CD4-positive, alpha-beta memory T cell (primary cell): ENCODE measurements around the gene FPR2. TPM values are rescaled to one million over a fixed set of nuclear protein-coding genes. Genes with fewer than 3 reads are reported as not detected.

Experiments
- CTCF ChIA-PET: fragments of 350-600 bp; sonication (Branson Sonifier 250); formaldehyde crosslinking; loops from one replicate; lab custom pipeline; 2021; ENCODE audit warnings: inconsistent platforms; ENCODE audit not compliant: partially characterized antibody; lab: Charles Lee
- POLR2A ChIA-PET: fragments of 350-600 bp; sonication (Branson Sonifier 250); formaldehyde crosslinking; loops from one replicate; lab custom pipeline; 2021; ENCODE audit not compliant: partially characterized antibody; lab: Charles Lee
- DNase-seq, 5 donors: peaks; one replicate each; pipeline versions ENCODE4 v3.0.0 to v3.0.0-alpha.2; 2020 to 2022; ENCODE audit warnings: mixed read lengths in 1 of 5
- H3K27ac ChIP-seq: one replicate; pipeline ENCODE4 v1.7.0; 2013; ENCODE audit warnings: low read depth, low read length
- H3K27me3 ChIP-seq: 2 replicates; pipeline ENCODE4 v1.7.0; 2013; ENCODE audit warnings: mild to moderate bottlenecking, low read length, moderate library complexity; ENCODE audit not compliant: insufficient read depth
- H3K36me3 ChIP-seq: 2 replicates; pipeline ENCODE4 v1.7.0; 2013; ENCODE audit warnings: mild to moderate bottlenecking, low read length, moderate library complexity; ENCODE audit not compliant: insufficient read depth
- H3K4me1 ChIP-seq: 2 replicates; pipeline ENCODE4 v1.7.0; 2013; ENCODE audit warnings: mild to moderate bottlenecking, low read length, moderate library complexity; ENCODE audit not compliant: insufficient read depth
- H3K4me3 ChIP-seq, 2 donors: one replicate each; pipeline ENCODE4 v1.7.0; 2013; ENCODE audit warnings: low read length in 2 of 2, mild to moderate bottlenecking in 1 of 2
- H3K9me3 ChIP-seq, 2 donors: one replicate each; pipeline ENCODE4 v1.7.0; 2013; ENCODE audit warnings: low read length in 2 of 2, control low read depth in 1 of 2; ENCODE audit not compliant: control insufficient read depth in 1 of 2
- H3K27ac Mint-ChIP-seq, 7 donors: one replicate each; pipeline ENCODE4 v1.8.0; 2020 to 2021; ENCODE audit warnings: mixed read lengths in 7 of 7, mild to moderate bottlenecking in 6 of 7, inconsistent platforms in 3 of 7, moderate library complexity in 3 of 7
- H3K27me3 Mint-ChIP-seq, 2 donors: one replicate each; pipeline ENCODE4 v1.8.0; 2020 to 2021; ENCODE audit warnings: mixed read lengths in 2 of 2
- H3K36me3 Mint-ChIP-seq, 2 donors: one replicate each; pipeline ENCODE4 v1.8.0; 2020 to 2021; ENCODE audit warnings: mixed read lengths in 2 of 2, inconsistent platforms in 1 of 2, mild to moderate bottlenecking in 1 of 2
- H3K4me1 Mint-ChIP-seq, 4 donors: one replicate each; pipeline ENCODE4 v1.8.0; 2020 to 2021; ENCODE audit warnings: mixed read lengths in 4 of 4, mild to moderate bottlenecking in 1 of 4
- H3K4me3 Mint-ChIP-seq, 8 donors: one replicate each; pipeline ENCODE4 v1.8.0; 2020 to 2021; ENCODE audit warnings: mixed read lengths in 8 of 8, mild to moderate bottlenecking in 7 of 8, moderate library complexity in 6 of 8, inconsistent platforms in 3 of 8
- H3K9me3 Mint-ChIP-seq, 8 donors: one replicate each; pipeline ENCODE4 v1.8.0; 2020 to 2021; ENCODE audit warnings: mixed read lengths in 8 of 8, mild to moderate bottlenecking in 5 of 8, inconsistent platforms in 3 of 8, moderate library complexity in 1 of 8
- intact Hi-C: fragments of 100-400 bp; cut with micrococcal nuclease; formaldehyde crosslinking; loops from one replicate; pipeline ENCODE4 v1.15.1; 2023
- polyA plus RNA-seq, 2 donors: library from polyadenylated mRNA; unstranded; fragments of 300-500 nt; fragmentation: Illumina TruSeq; gene quantifications; one replicate each; pipeline ENCODE4 v1.2.3, GENCODE V29; 2021
- total RNA-seq, 2 experiments: library from RNA; stranded (reverse); gene quantifications; one replicate each; pipeline ENCODE4 v1.2.3, GENCODE V29; 2021

The FPR2 gene
- total and polyA plus RNA-seq, 4 experiments from 2014 or later: not detected

- Mint-ChIP-seq H3K36me3 (no peaks in the 10 kb centered on the region), H3K9me3 (peaks cover 0 to 13% (median 7%) of the 10 kb centered on the region in 8 donors), H3K27ac (no peak overlapping the region), H3K4me1 (no peaks in the 10 kb centered on the region), H3K4me3 (no peak overlapping the region), H3K27me3 (peaks cover 3% of the 10 kb centered on the region in 2 donors)
- no peak overlapping the region for H3K4me3 ChIP-seq
- intact Hi-C loops: no loop called here
- ChIA-PET POLR2A (no interaction called here), CTCF (no interaction called here)
- H3K27me3 ChIP-seq: no peaks in the 10 kb centered on the region
- H3K4me1 ChIP-seq: no peaks in the 10 kb centered on the region
- no peak for DNase-seq
- H3K9me3 ChIP-seq: no peaks in the 10 kb centered on the region
- H3K36me3 ChIP-seq: no peaks in the 10 kb centered on the region
- H3K27ac ChIP-seq: no peak overlapping the region
Observed at GRCh38 chr19:51754109-51754508, 6.9 kb upstream of the FPR2 start.

GRCh38 chr19:51754770-51755169, 6.2 kb upstream of the FPR2 start:
- Mint-ChIP-seq H3K36me3 (peaks cover 0 to under 1% of the 10 kb centered on the region in 2 donors), H3K4me1 (no peaks in the 10 kb centered on the region), H3K4me3 (no peak overlapping the region), H3K9me3 (peaks cover 2 to 16% (median 8%) of the 10 kb centered on the region in 8 donors), H3K27ac (no peak overlapping the region), H3K27me3 (peaks cover 3 to 5% of the 10 kb centered on the region in 2 donors)
- Histone ChIP-seq H3K36me3 (no peaks in the 10 kb centered on the region), H3K9me3 (no peaks in the 10 kb centered on the region), H3K27ac (no peak overlapping the region), H3K27me3 (no peaks in the 10 kb centered on the region), H3K4me3 (no peak overlapping the region), H3K4me1 (no peaks in the 10 kb centered on the region)
- CTCF ChIA-PET: no interaction called here
- intact Hi-C loops: no loop called here
- no peak for DNase-seq
- POLR2A ChIA-PET: no interaction called here

GRCh38 chr19:51755571-51755970, 5.4 kb upstream of the FPR2 start:
- H3K4me1 Mint-ChIP-seq: no peaks in the 10 kb centered on the region
- no peaks in the 10 kb centered on the region for H3K9me3 ChIP-seq
- H3K36me3 Mint-ChIP-seq: peaks cover 0 to 2% of the 10 kb centered on the region in 2 donors
- peaks cover 3 to 6% of the 10 kb centered on the region in 2 donors for H3K27me3 Mint-ChIP-seq
- ChIA-PET CTCF (no interaction called here), POLR2A (no interaction called here)
- no peak for DNase-seq
- H3K4me3 Mint-ChIP-seq: no peak overlapping the region
- H3K36me3 ChIP-seq: no peaks in the 10 kb centered on the region
- H3K27ac Mint-ChIP-seq: peak overlapping the region in 1 of 7 donors; percentile 56
- peaks cover 2 to 18% (median 9%) of the 10 kb centered on the region in 8 donors for H3K9me3 Mint-ChIP-seq
- H3K27ac ChIP-seq: no peak overlapping the region
- no peak overlapping the region for H3K4me3 ChIP-seq
- intact Hi-C loops: no loop called here
- no peaks in the 10 kb centered on the region for H3K4me1 ChIP-seq
- H3K27me3 ChIP-seq: no peaks in the 10 kb centered on the region

GRCh38 chr19:51761696-51762095, 716 bp downstream of the FPR2 start:
- Histone ChIP-seq H3K9me3 (no peaks in the 10 kb centered on the region), H3K27ac (no peak overlapping the region), H3K27me3 (no peaks in the 10 kb centered on the region), H3K4me1 (no peaks in the 10 kb centered on the region), H3K4me3 (no peak overlapping the region), H3K36me3 (no peaks in the 10 kb centered on the region)
- Mint-ChIP-seq H3K4me1 (no peaks in the 10 kb centered on the region), H3K9me3 (peaks cover 0 to 19% (median 9%) of the 10 kb centered on the region in 8 donors), H3K27ac (peak overlapping the region in 1 of 7 donors; percentile 20), H3K36me3 (peaks cover 0 to 2% of the 10 kb centered on the region in 2 donors), H3K4me3 (no peak overlapping the region), H3K27me3 (peaks cover 10 to 26% of the 10 kb centered on the region in 2 donors)
- DNase-seq: no peak
- ChIA-PET POLR2A (no interaction called here), CTCF (interaction anchor here (1.4 kb wide), 1 partner anchor 16 kb away, joined by 3 read pairs; no protein-coding TSS in a partner anchor)
- intact Hi-C loops: no loop called here

- H3K9me3 Mint-ChIP-seq: peaks cover 0 to 19% (median 4%) of the 10 kb centered on the region in 8 donors
- POLR2A ChIA-PET: no interaction called here
Observed at GRCh38 chr19:51765086-51765485, 4.1 kb downstream of the FPR2 start.

GRCh38 chr19:51766461-51766860, 5.5 kb downstream of the FPR2 start:
- POLR2A ChIA-PET: no interaction called here
- Histone ChIP-seq H3K36me3 (no peaks in the 10 kb centered on the region), H3K27ac (no peak overlapping the region), H3K4me3 (no peak overlapping the region), H3K4me1 (no peaks in the 10 kb centered on the region), H3K9me3 (no peaks in the 10 kb centered on the region), H3K27me3 (no peaks in the 10 kb centered on the region)
- no peak overlapping the region for H3K4me3 Mint-ChIP-seq
- no peaks in the 10 kb centered on the region for H3K36me3 Mint-ChIP-seq
- no peaks in the 10 kb centered on the region for H3K4me1 Mint-ChIP-seq
- intact Hi-C loops: no loop called here
- peaks cover 14 to 23% of the 10 kb centered on the region in 2 donors for H3K27me3 Mint-ChIP-seq
- H3K27ac Mint-ChIP-seq: no peak overlapping the region
- peaks cover 0 to 19% (median 4%) of the 10 kb centered on the region in 8 donors for H3K9me3 Mint-ChIP-seq
- DNase-seq: no peak
- CTCF ChIA-PET: no interaction called here

More at GRCh38 chr19:51765086-51765485, 4.1 kb downstream of the FPR2 start:
- peaks cover 14 to 23% of the 10 kb centered on the region in 2 donors for H3K27me3 Mint-ChIP-seq
- H3K9me3 ChIP-seq: no peaks in the 10 kb centered on the region
- CTCF ChIA-PET: no interaction called here
- H3K4me3 Mint-ChIP-seq: no peak overlapping the region
- H3K4me1 Mint-ChIP-seq: no peaks in the 10 kb centered on the region
- no peak for DNase-seq
- H3K27ac Mint-ChIP-seq: no peak overlapping the region
- H3K27ac ChIP-seq: no peak overlapping the region
- no peaks in the 10 kb centered on the region for H3K4me1 ChIP-seq
- no peak overlapping the region for H3K4me3 ChIP-seq
- no peaks in the 10 kb centered on the region for H3K36me3 ChIP-seq
- no peaks in the 10 kb centered on the region for H3K36me3 Mint-ChIP-seq
- intact Hi-C loops: no loop called here
- no peaks in the 10 kb centered on the region for H3K27me3 ChIP-seq

GRCh38 chr19:51771376-51772130, 10.6 kb downstream of the FPR2 start:
- Histone ChIP-seq H3K4me3 (no peak overlapping the region), H3K4me1 (no peaks in the 10 kb centered on the region), H3K27me3 (no peaks in the 10 kb centered on the region), H3K9me3 (no peaks in the 10 kb centered on the region), H3K36me3 (no peaks in the 10 kb centered on the region), H3K27ac (no peak overlapping the region)
- H3K4me3 Mint-ChIP-seq: no peak overlapping the region
- no peaks in the 10 kb centered on the region for H3K4me1 Mint-ChIP-seq
- H3K27me3 Mint-ChIP-seq: peaks cover 17 to 22% of the 10 kb centered on the region in 2 donors
- H3K36me3 Mint-ChIP-seq: no peaks in the 10 kb centered on the region
- POLR2A ChIA-PET: no interaction called here
- CTCF ChIA-PET: interaction anchor here (0.6 kb wide), 1 partner anchor 376 kb away, joined by 6 read pairs; no protein-coding TSS in a partner anchor
- DNase-seq: no peak
- H3K9me3 Mint-ChIP-seq: peaks cover 0 to 15% (median 4%) of the 10 kb centered on the region in 8 donors
- no peak overlapping the region for H3K27ac Mint-ChIP-seq
- intact Hi-C loops: no loop called here
